Keratinocyte (primary cell): ENCODE data around the gene PTK7. TPM values are rescaled to one million over a fixed set of nuclear protein-coding genes. Genes with fewer than 3 reads are reported as not detected.

Experiments
- DNase-seq: peaks from one replicate; pipeline ENCODE4 v3.0.0-alpha.2; 2011; ENCODE audit warnings: low read depth, missing footprints, low spot score
- FAIRE-seq: peaks from 2 replicates; lab custom pipeline; 2011; peaks lifted over from hg19 to GRCh38; lab: Jason Lieb, UNC
- H2AFZ ChIP-seq: 2 replicates; pipeline ENCODE4 v1.6.0; 2012; ENCODE audit warnings: low read length, control low read depth, inconsistent platforms; ENCODE audit not compliant: control insufficient read depth
- H3K27ac ChIP-seq: 2 replicates; pipeline ENCODE4 v1.5.1; 2011; ENCODE audit warnings: low read length; ENCODE audit not compliant: control insufficient read depth, insufficient read depth
- H3K27me3 ChIP-seq: 3 replicates; pipeline ENCODE4 v1.6.0; 2011; ENCODE audit warnings: low read length; ENCODE audit not compliant: control insufficient read depth, insufficient read depth; ENCODE audit errors: extremely low read depth
- H3K36me3 ChIP-seq, 2 experiments: 2 replicates in 1 of 2; 3 replicates in 1 of 2; pipeline ENCODE4 v1.5.1; 2011; ENCODE audit warnings: low read length in 2 of 2, mild to moderate bottlenecking in 1 of 2; ENCODE audit not compliant: control insufficient read depth in 2 of 2, insufficient read depth in 2 of 2; ENCODE audit errors: extremely low read depth in 1 of 2
- H3K4me1 ChIP-seq: 3 replicates; pipeline ENCODE4 v1.5.1; 2011; ENCODE audit warnings: low read length; ENCODE audit not compliant: control insufficient read depth, insufficient read depth; ENCODE audit errors: extremely low read depth
- H3K4me2 ChIP-seq: 3 replicates; pipeline ENCODE4 v1.6.0; 2011; ENCODE audit warnings: low read depth, low read length; ENCODE audit not compliant: control insufficient read depth, insufficient read depth; ENCODE audit errors: extremely low read depth
- H3K4me3 ChIP-seq, 3 experiments: fragments of 200-600 bp in 1 of 3; sonication (generic) in 1 of 3; 2 replicates in 2 of 3; 3 replicates in 1 of 3; pipeline ENCODE4 v1.5.1; 2011 to 2016; ENCODE audit warnings: low read length in 3 of 3, mild to moderate bottlenecking in 3 of 3, control low read depth in 2 of 3, inconsistent platforms in 1 of 3, low read depth in 1 of 3, mixed read lengths in 1 of 3, mixed run types in 1 of 3, moderate library complexity in 1 of 3; ENCODE audit not compliant: control insufficient read depth in 2 of 3, insufficient read depth in 2 of 3; ENCODE audit errors: extremely low read depth in 1 of 3
- H3K79me2 ChIP-seq: 2 replicates; pipeline ENCODE4 v1.6.0; 2012; ENCODE audit warnings: low read length; ENCODE audit not compliant: control insufficient read depth, insufficient read depth
- H3K9ac ChIP-seq: 3 replicates; pipeline ENCODE4 v1.6.0; 2011; ENCODE audit warnings: low read length; ENCODE audit not compliant: control insufficient read depth, insufficient read depth; ENCODE audit errors: extremely low read depth
- H3K9me1 ChIP-seq: 3 replicates; pipeline ENCODE4 v1.6.0; 2011; ENCODE audit warnings: low read length; ENCODE audit not compliant: control insufficient read depth, insufficient read depth; ENCODE audit errors: extremely low read depth
- H3K9me3 ChIP-seq: 2 replicates; pipeline ENCODE4 v1.5.1; 2012; ENCODE audit warnings: low read depth, low read length; ENCODE audit not compliant: control insufficient read depth
- H4K20me1 ChIP-seq: 3 replicates; pipeline ENCODE4 v1.6.0; 2011; ENCODE audit warnings: low read length; ENCODE audit not compliant: control insufficient read depth, insufficient read depth; ENCODE audit errors: extremely low read depth
- EZH2 ChIP-seq: IDR thresholded peaks from one replicate; pipeline ENCODE4 v1.6.1; 2012; ENCODE audit warnings: inconsistent platforms, mild to moderate bottlenecking, low read length, moderate library complexity
- dilution Hi-C: fragments of 300-500 bp; cut with MboI; formaldehyde crosslinking; loops from one replicate; pipeline ENCODE4 v1.7.0; 2020; ENCODE audit warnings: low sequenced_read_pairs; ENCODE audit not compliant: extremely low pct_ligation_motif_present
- polyA plus RNA-seq, 5 experiments: library from polyadenylated mRNA; depleted of rRNA in 3 of 5; stranded (reverse) in 3 of 5; stranded (forward) in 1 of 5; unstranded in 1 of 5; fragments of >200 nt; gene quantifications; 1 replicate in 1 of 5; 2 replicates in 3 of 5; 3 replicates in 1 of 5; pipeline versions ENCODE4 v1.2.1 to v1.2.3, GENCODE V29; 2011 to 2012; ENCODE audit warnings: missing spikeins in 2 of 5, low read depth in 1 of 5, low replicate concordance in 1 of 5
- TF ChIP-seq, protein P1 (sequence below), 3 experiments: IDR thresholded peaks in 1 of 3; conservative IDR thresholded peaks in 1 of 3; optimal IDR thresholded peaks in 1 of 3; 2 replicates in 2 of 3; 3 replicates in 1 of 3; pipeline versions ENCODE3 to v1.5.1; 2011; ENCODE audit warnings: low read length in 3 of 3, mild to moderate bottlenecking in 3 of 3, moderate library complexity in 2 of 3, control low read depth in 1 of 3, inconsistent platforms in 1 of 3; ENCODE audit not compliant: insufficient read depth in 2 of 3; ENCODE audit errors: extremely low read depth in 1 of 3

The PTK7 gene
- polyA plus RNA-seq, 1 donor (not counting 4 experiments of a cell fraction or from before 2014, with no cell fraction given), result 58.8 TPM

- TF ChIP-seq, protein P1, sequence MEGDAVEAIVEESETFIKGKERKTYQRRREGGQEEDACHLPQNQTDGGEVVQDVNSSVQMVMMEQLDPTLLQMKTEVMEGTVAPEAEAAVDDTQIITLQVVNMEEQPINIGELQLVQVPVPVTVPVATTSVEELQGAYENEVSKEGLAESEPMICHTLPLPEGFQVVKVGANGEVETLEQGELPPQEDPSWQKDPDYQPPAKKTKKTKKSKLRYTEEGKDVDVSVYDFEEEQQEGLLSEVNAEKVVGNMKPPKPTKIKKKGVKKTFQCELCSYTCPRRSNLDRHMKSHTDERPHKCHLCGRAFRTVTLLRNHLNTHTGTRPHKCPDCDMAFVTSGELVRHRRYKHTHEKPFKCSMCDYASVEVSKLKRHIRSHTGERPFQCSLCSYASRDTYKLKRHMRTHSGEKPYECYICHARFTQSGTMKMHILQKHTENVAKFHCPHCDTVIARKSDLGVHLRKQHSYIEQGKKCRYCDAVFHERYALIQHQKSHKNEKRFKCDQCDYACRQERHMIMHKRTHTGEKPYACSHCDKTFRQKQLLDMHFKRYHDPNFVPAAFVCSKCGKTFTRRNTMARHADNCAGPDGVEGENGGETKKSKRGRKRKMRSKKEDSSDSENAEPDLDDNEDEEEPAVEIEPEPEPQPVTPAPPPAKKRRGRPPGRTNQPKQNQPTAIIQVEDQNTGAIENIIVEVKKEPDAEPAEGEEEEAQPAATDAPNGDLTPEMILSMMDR (optimal IDR thresholded peaks at IDR 0.05 in 1 of 3, IDR thresholded peaks at IDR 0.05 in 1 of 3, conservative IDR thresholded peaks at IDR 0.05 in 1 of 3; ENCODE audit: extremely low read depth in 1 of 3, insufficient read depth in 2 of 3, low read length in 3 of 3), result no peak
- TF ChIP-seq EZH2, result no peak
- FAIRE-seq, result no peak
- peaks cover 21 to 22% of the 10 kb centered on the region in 2 experiments for H3K36me3 ChIP-seq
Observed at GRCh38 chr6:43142101-43142500, 66.0 kb downstream of the PTK7 start.

GRCh38 chr6:43143235-43144128 is 67.4 kb downstream of the PTK7 start:
- H3K4me2 ChIP-seq, result no peak overlapping the region
- H3K27ac ChIP-seq, result peak overlapping the region; percentile 84
- no peak for FAIRE-seq

More at GRCh38 chr6:43142101-43142500, 66.0 kb downstream of the PTK7 start:
- Histone ChIP-seq H3K79me2 (no peaks in the 10 kb centered on the region), H3K4me1 (peaks cover 27% of the 10 kb centered on the region), H3K9me3 (no peaks in the 10 kb centered on the region), H2AFZ (no peak overlapping the region), H3K27me3 (no peaks in the 10 kb centered on the region), H4K20me1 (no peaks in the 10 kb centered on the region), H3K4me2 (no peak overlapping the region), H3K4me3 (no peak overlapping the region), H3K27ac (no peak overlapping the region), H3K9me1 (no peaks in the 10 kb centered on the region), H3K9ac (no peak overlapping the region)
- dilution Hi-C loops, result no loop called here
- DNase-seq, result no peak

More at GRCh38 chr6:43143235-43144128, 67.4 kb downstream of the PTK7 start:
- Histone ChIP-seq H3K27me3 (no peaks in the 10 kb centered on the region), H3K9me3 (no peaks in the 10 kb centered on the region), H3K36me3 (peaks cover 24 to 27% of the 10 kb centered on the region in 2 experiments), H3K4me3 (no peak overlapping the region), H4K20me1 (no peaks in the 10 kb centered on the region), H3K9ac (no peak overlapping the region), H3K4me1 (peaks cover 27% of the 10 kb centered on the region), H3K9me1 (no peaks in the 10 kb centered on the region), H3K79me2 (no peaks in the 10 kb centered on the region), H2AFZ (no peak overlapping the region)
- peak; percentile 59 for DNase-seq
- dilution Hi-C loops, result no loop called here
- TF ChIP-seq, protein P1 (optimal IDR thresholded peaks at IDR 0.05 in 1 of 3, IDR thresholded peaks at IDR 0.05 in 1 of 3, conservative IDR thresholded peaks at IDR 0.05 in 1 of 3; ENCODE audit: extremely low read depth in 1 of 3, insufficient read depth in 2 of 3, low read length in 3 of 3), result peak; percentile 88 to 100 (median 95)
- TF ChIP-seq EZH2, result no peak
